Measurements from ENCODE around the gene CACNA1A. TPM values are rescaled to one million over a fixed set of nuclear protein-coding genes. Genes with fewer than 3 reads are reported as not detected.
"Not testable (repeated sequence)": the region's sequence is repeated elsewhere in the genome, so short reads cannot be mapped to it uniquely, and the experiment has no call there.

The CACNA1A gene
- total RNA-seq, 1 donor, result 0.54 TPM

- DNase-seq (ENCODE audit: low read depth in 2 of 3, low spot score in 2 of 3), result no peak
Observed at GRCh38 chr19:13173139-13173737, 333.0 kb downstream of the CACNA1A start.

DNA sequence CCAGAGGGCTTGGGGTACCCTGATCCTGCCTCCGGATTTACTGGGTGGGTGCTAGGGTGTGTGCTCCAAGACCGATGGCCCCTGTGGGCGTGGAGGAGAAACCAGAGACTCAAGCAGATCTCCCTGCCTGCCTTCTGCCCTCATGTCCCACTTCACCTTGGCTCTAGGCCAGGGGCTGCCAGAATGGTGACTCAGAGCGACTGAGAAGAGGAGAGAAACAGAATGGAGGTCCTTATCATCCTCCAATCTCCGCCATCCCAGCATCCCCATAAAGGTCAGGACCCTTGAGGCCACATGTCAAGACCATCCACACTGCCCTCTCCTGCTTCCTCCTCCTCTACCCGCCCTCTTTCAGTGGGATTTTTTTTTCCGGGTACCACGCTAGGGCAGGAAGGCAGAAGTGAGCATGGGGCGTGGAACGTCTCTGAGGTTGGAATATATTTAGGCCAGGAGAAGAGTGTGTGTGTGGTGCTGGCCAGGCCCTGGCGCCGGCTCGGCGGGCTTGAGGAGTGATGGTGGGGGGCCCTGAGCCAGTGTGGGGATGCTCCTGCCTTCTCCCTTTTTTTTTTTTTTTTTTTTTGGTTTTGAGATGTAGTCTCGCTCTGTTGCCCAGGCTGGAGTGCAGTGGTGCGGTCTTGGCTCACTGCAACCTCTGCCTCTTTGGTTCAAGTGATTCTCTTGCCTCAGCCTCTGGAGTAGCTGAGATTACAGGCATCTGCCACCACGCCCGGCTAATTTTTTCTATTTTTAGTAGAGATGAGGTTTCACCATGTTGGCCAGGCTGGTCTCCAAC lies 333.7 kb downstream of the CACNA1A start:
- DNase-seq (ENCODE audit: low read depth in 2 of 3, low spot score in 2 of 3), result peak; percentile 38 to 90 (median 88)

DNA sequence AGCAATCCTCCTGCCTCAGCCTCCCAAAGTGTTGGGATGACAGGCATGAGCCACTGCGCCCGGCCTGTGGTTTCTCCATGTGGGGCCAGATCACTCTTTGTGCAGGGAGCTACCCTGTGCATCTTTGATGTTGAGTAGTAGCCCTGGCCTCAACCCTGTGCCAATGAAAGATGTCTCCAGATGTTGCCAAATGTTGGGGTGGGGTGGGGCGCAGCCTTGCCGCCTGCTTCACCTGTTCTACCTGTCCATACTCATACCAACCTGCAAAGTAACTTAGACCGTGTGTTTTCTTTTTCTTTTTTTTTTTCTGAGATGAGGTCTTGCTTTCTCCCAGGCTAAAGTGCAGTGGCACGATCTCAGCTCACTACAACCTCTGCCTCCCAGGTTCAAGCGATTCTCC lies 335.1 kb downstream of the CACNA1A start:
- no peak for DNase-seq (ENCODE audit: low read depth in 2 of 3, low spot score in 2 of 3)

GRCh38 chr19:13169769-13170168 lies 336.5 kb downstream of the CACNA1A start:
- no peak for DNase-seq (ENCODE audit: low read depth in 2 of 3, low spot score in 2 of 3)

DNA sequence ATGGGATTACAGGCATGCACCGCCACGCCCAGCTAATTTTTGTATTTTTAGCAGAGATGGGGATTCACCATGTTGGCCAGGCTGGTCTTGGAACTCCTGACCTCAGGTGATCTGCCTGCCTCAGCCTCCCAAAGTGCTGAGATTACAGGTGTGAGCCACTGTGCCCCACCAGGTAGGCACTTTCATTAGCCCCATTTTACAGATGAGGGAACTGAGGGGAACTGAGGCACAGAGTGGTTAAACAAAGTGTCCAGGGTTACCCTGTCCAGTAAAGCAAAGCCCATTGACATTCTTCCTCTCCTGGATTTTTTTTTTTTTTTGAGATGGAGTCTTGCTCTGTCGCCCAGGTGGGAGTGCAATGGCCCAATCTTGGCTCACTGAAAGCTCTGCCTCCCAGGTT lies 340.1 kb downstream of the CACNA1A start:
- DNase-seq (ENCODE audit: low read depth in 2 of 3, low spot score in 2 of 3), result not testable (repeated sequence)

- no peak for DNase-seq (ENCODE audit: low read depth in 2 of 3, low spot score in 2 of 3)
Observed at GRCh38 chr19:13165162-13165997, 340.9 kb downstream of the CACNA1A start.

DNA sequence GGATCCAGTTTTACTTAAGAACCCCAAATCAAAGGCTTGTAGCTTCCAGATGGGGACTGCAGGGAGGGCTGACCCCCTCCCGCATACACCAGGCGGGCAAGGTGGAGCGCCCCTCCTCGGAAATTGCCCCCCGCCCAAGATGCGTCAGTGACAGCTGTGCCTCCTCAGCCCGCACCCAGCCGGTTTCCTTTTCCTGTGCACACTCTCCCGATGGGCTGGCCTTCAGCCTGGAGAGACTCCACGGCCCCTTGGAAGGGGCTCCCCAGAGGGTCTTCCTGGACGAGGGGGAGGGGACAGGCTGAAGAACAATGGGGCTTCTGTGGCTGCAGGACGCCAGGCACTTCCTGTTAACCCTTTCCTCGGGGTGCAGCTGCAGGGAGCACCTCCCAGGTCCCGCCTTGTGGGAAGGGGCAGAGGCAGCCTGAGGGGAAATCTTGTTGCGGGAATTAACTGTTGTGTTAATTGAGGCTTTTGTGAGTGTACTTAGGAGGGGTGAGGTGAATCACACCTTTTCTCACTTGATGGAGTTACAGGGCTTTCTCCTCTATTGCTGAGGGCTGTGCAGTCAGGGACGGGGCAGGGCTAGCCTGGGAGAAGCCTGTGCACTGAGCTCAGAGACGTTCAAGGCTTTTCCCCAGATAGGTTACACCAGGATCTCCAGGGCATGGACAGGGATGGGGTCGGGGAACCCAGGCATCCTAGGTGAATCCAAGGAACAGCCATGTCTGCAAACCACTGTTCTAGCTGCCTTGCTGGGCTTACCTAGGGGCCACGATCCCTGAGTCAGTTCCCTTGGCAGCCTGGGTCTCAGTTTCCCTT lies 341.7 kb downstream of the CACNA1A start:
- peak in 2 of 3 donors; percentile 92 to 93 for DNase-seq (ENCODE audit: low read depth in 2 of 3, low spot score in 2 of 3)

GRCh38 chr19:13163609-13164342 lies 342.5 kb downstream of the CACNA1A start:
- peak in 1 of 3 donors; percentile 64 for DNase-seq (ENCODE audit: low read depth in 2 of 3, low spot score in 2 of 3)

- DNase-seq (ENCODE audit: low read depth in 2 of 3, low spot score in 2 of 3), result peak; percentile 55 to 89 (median 86)
Observed at GRCh38 chr19:13162724-13163608, 343.3 kb downstream of the CACNA1A start.

GRCh38 chr19:13160557-13160956 lies 345.7 kb downstream of the CACNA1A start:
- DNase-seq (ENCODE audit: low read depth in 2 of 3, low spot score in 2 of 3), result no peak

- DNase-seq (ENCODE audit: low read depth in 2 of 3, low spot score in 2 of 3), result no peak
Observed at GRCh38 chr19:13159713-13160112, 346.6 kb downstream of the CACNA1A start.

All from hematopoietic multipotent progenitor cell (in vitro differentiated cells).